ENCODE data around the gene CCDC68.
"Not testable (repeated sequence)": the region's sequence is repeated elsewhere in the genome, so short reads cannot be mapped to it uniquely, and the experiment has no call there.

CCDC68 gene, protein sequence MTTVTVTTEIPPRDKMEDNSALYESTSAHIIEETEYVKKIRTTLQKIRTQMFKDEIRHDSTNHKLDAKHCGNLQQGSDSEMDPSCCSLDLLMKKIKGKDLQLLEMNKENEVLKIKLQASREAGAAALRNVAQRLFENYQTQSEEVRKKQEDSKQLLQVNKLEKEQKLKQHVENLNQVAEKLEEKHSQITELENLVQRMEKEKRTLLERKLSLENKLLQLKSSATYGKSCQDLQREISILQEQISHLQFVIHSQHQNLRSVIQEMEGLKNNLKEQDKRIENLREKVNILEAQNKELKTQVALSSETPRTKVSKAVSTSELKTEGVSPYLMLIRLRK

DNA sequence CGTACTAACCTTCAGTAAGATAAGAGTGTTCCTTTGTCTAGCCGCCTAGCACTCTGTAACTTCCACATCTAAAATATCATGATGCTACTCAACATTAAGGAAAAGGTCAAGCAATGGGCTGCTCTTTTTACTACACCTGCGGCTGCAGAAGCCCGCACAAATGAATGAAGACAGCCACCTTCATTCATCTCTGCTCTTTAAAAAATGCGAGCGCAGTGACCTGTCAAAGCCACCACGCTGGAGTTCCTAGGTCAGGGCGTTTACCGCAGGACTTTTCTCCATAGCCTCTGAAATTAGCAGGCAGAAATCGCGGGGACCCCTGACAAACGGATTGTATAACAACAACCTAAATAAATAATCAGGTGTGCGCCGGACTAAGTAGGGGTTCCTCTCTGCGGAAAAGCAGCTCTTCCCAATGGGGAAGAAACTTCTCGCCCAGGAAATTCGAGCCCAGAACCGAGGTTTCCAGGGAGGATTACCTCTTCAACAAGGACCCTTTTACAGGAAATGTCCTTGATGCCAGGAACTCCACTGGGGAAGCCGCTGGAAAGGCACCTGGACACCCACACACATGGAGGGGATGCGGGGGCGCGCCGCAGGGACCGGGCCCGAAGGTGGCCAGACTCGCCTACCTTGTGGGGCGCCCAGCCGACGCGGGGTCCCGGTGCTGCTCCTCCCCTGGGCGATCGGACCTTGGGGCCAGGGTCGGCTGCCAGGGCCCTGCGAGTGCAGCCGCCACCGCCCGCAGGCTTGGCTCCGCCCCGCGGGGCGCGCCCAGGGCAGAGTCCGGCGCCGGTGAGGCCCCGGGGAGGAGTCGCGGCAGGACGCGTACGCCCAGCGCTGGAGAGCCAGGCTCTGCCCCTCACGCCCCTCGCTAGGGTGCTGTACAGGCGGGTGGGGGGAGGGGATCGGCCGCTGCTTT lies at the start of gene CCDC68:
TSS of gene CCDC68 (minus strand) at position 758 of the 922 bp plus-strand sequence. CDS start 16,670 bp downstream, outside the sequence.
- DNase-seq (ENCODE audit: low read depth in 2 of 2) = no peak

DNA sequence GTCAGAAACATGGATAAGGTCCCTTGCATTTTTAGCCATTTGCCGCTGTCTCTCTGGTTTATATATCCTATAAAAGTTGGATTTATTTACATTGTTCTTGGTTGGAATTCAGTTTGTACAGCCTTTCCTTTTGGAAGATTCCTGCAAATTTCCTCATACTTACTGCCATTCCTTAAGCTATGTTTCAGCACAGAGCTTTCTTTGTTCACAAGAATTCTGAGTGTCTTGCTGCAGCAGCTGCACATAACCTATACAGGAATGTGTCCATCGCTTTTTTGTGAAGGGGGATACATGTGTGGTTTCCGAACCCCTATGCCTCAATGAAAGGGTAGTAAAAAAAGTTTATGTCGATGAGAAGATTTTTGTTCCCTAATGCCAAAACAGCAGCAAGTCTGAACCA lies 48.3 kb upstream of the CCDC68 start:
- no peak for DNase-seq (ENCODE audit: low read depth in 2 of 2)

DNA sequence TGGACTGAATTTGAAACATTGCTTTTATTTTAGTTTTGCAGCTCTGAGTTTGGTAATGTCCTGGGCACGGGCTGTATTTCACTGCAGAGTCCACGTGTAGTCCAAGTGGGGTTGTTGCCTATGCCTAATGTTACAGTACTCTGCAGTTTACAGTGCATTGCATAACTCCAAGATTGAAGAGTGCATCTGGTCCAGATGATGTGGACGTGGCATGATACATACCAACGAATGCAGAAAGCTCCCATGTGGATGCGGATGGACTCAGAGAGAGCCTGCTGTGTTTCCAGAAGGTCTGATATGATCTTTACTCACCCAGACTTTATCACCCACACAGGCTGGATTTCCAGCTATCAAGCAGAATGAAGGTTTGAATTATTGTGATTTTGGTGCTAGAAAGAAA lies 44.4 kb upstream of the CCDC68 start:
- no peak for DNase-seq (ENCODE audit: low read depth in 2 of 2)

DNA sequence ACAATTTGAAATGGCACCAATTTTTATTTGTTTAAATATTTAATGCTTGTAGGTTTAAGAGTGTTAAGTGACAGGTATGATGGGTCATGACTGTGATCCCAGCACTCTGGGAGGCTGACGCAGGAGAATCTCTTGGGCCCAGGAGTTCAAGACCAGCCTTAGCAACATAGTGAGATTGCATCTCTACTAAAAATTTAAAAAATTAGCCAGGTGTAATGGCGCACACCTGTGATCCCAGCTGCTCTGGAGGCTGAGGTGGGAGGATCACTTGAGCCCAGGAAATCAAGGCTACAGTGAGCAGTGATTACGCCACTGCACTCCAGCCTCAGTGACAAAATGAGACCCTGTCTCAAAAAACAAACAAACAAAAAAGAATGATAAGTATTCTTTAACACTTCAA lies 43.0 kb upstream of the CCDC68 start:
- no peak for DNase-seq (ENCODE audit: low read depth in 2 of 2)

DNA sequence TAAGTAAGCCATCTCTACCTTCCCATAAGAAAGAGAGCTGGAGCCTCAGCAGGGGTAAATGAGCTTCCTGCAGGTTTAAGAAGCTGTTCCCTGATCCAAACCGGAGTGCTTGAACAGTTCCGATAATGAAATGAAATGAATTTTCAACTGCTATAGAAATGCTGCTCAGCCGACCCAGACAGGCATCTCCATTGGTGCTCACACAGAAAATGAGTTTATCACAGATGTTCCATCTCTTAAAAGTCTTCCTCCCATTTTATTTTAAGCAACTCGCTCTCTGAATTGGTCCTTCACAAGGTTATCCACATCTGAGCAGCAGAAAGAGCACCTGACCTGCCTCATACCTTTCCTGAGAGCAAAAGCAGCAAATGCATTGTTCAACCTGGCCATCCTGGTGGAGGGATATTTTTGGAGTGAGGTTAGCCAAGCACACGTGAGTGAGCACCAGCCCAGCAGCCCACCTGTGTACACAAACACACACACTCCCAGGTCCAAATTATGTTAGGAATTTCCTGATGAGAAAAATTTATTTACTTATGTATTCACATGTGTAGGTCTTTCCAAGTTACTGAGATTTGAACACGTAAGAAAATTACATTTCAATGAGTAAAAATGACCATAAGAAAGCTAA lies 42.2 kb upstream of the CCDC68 start:
- DNase-seq (ENCODE audit: low read depth in 2 of 2) = no peak

DNA sequence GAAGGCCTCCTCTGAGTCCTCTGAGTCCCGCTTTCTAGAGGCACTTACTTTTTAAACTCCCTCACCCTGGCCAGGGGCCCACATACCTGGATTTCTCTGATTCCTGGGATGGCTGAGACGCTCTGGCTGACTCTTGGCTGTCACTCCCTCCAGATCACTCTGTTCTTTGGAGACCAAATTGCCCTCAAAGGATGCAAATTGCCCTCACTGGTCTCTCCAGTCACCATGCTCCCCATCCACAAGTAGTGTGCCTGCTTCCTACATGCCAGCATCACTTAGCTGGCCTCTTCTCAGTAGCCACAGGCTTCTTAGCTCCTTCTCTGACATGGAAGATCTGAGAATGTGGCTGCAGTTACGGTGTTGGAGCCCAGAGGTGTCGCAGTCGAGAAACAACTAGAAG lies 41.3 kb upstream of the CCDC68 start:
- DNase-seq (ENCODE audit: low read depth in 2 of 2) = no peak

DNA sequence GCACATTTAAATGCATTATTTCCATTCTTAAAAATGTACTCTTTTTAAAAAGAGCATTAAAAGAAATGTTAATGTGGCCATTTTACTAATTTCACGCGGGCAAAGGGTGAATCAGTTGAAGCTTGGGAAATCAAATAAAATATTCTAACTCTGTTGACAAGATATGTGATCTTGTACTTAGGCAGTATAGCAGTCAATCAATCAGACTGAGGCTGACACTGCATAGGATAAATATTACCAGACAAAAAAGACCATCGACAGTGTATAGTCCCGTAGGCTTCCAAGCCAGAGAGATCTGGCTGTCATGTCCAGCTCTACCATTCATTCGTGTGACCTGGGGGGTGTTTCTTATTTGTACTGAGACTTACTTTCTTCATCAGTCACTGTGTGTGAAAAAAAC lies 39.8 kb upstream of the CCDC68 start:
- DNase-seq (ENCODE audit: low read depth in 2 of 2) = no peak

DNA sequence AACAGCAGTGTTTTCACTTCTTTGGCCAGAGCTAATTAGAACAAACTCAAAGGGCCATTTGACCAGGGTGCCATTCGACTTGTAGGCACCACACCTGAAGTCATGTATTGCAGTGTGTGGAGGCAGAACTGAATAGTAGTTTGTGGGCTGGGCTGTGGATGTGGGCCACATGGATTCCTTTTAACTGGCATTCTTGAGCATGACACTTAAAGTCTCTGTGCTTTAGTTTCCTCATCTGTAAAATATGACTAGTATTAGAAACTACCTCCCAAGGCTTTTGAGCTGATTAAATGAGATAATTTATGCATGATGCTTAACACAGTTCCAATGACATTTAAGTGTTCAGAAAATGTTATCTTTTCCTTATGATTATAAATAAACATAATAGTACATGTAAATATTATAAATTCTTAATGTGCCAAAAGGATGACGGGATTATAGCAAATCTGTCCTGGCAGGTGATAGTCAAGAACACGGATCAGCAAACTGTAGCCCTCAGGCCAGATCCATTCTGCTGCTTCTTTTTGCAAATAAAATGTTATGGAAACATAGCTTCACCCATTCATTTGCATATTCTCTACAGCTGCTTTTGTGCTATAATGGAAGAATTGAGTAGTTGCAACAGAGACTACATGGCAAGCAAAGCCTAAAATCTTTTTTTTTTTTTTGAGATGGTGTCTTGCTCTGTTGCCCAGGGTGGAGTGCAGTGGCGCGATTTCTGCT lies 36.3 kb upstream of the CCDC68 start:
- no peak for DNase-seq (ENCODE audit: low read depth in 2 of 2)

DNA sequence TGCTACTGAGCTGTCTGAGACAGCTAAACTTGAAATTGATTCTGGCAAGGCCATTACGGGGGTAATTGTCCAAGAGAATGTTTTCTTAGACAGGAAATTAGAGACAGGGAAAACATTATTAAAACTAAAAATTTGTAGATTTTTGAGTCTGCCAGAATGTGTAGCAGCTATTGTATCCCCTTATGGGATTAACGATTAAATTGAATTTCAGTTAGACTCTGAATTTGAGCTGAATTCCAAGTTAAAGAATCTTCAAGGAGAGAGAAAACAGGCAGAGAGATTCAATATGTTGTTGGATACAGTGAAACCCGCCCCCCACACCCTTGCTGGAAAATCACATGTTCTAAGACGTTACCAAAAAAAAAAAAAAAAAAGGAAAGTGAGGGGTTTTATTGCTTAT lies 32.7 kb upstream of the CCDC68 start:
- no peak for DNase-seq (ENCODE audit: low read depth in 2 of 2)

DNA sequence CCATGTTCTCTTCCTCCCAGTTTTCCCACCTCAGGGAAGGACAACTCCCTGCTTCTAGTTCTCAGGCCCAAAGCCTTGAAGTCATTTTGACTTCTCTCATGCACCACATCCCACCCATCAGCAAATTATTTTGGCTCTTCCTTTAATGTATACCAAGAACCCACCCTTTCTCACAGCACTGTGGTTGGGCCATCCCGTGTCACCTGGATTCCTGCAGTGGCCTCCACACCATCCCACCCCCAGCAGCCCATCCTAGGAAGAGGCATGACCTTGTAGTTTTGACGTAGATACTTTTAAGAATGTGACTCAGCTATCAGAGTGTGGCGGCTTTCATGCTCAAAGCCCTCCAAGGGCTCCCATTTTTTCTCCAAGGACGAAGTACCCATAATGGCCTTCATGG lies 25.6 kb upstream of the CCDC68 start:
- DNase-seq (ENCODE audit: low read depth in 2 of 2) = no peak

DNA sequence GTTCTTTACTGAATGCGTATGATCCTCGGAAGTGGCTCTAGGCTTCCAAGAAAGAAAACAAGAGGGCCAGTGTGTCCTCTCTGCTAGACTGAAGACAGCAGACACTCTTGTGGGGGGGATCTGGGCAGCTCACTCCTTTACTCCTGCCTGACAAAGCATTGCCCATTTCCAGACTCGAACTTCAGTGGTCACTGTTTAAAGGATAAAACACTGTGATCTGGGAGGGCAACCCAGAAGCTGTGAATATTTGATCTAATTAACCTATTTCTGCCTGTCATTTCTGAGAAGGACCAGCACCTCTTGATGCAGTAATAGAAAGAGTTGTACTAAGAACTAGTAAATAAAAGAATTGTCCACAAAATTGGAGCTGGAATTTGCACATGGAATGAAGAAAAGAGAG lies 24.5 kb upstream of the CCDC68 start:
- no peak for DNase-seq (ENCODE audit: low read depth in 2 of 2)

DNA sequence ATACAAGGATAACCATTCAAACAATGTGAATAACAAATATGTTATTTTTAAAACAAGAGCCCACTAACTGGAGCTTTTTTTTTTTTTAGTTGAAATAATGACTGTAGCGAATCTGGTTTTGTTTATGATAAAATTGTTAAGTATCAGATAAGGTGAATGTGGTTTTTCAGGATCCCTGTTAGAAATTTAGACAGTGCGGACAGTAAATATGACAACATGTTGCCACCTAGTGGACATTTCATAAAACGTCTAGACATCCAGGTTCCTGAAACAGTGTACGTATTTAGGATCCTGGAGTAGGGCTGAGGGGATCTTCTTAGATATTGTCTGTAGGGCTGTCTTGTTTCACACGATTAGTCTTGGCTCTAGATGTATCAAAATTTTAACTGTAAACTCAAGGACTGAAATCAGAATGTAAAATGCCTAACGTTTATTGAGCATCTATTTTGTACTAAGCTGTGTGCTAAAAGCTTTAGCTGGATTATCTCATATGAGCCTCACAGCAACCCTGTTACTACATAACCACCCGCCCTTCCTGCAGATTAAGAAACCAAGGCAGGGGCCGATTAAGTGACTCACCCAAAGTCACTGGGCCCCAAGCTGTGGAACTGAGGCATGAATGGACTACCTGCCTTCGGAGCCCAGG lies 23.9 kb upstream of the CCDC68 start:
- no peak for DNase-seq (ENCODE audit: low read depth in 2 of 2)

DNA sequence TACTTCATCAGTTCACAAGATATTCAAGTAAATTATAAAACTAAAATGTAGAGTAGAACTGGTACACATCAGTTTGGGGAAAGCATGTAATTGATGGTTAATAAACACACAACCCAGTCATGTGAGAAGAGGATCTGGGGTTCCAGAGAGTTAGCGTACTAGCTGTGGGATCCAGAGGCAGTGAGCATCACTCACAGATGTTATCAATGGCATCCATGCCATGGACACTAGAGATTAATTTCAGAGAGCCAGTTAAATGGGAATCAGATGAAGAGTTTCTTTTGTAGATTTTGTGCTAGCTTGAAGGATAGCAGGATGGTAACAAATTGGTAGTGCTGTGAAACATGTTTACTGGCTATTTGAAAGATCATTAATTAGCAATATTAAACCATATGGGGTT lies 21.8 kb upstream of the CCDC68 start:
- no peak for DNase-seq (ENCODE audit: low read depth in 2 of 2)

DNA sequence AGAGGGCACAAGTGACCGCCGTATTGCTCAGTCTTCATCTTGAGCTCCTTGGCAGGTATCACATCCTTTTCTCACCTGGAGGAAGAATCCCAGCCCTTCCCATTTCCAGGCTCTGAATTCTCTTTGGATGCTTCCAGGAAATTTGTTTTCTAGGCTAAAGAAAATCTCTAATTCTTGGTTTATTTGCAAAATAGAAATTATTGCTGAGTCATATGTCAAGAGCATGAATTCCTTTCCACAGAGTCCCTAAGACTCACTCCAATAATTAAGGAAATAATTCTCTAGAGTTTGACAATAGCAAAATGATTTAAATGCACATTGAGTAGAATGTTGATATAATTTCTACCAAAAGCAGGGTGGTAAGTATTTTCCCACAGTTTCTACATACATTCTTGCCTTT lies 16.3 kb upstream of the CCDC68 start:
- DNase-seq (ENCODE audit: low read depth in 2 of 2) = no peak

DNA sequence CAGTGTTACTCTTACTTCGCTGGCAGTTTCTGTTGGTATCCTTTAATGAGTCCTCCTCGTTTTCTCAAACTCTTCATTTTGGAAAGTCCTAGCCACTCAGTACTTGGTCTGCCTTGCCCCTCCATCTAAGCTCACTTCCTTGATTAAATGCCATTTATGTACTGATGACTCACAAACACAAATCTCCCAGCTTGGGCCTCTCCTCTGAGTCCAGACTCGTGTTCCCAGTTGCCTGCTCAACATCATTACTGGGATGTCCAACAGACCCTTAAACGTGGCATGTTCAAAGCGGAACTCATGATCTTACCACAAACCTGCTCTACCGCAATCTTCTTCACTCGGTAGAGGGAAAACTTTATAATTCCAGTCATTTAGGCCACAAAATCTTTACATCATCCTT lies 13.8 kb upstream of the CCDC68 start:
- DNase-seq (ENCODE audit: low read depth in 2 of 2) = no peak

DNA sequence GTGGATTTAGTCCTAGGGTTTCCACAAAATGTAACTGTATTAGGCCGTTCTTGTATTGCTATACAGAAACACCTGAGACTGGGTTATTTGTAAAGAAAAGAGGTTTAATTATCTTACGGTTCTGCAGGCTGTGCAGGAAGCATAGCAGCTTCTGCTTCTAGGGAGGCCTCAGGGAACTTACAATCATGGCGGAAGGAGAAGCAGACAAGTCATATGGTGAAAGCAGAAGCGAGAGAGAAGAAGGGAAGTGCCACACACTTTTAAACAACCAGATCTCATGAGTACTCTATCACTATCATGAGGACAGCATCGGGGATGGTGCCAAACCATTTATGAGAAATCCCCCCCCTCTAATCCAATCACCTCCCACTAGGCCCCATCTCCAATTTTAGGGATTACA lies 9.5 kb upstream of the CCDC68 start:
- DNase-seq (ENCODE audit: low read depth in 2 of 2) = no peak

DNA sequence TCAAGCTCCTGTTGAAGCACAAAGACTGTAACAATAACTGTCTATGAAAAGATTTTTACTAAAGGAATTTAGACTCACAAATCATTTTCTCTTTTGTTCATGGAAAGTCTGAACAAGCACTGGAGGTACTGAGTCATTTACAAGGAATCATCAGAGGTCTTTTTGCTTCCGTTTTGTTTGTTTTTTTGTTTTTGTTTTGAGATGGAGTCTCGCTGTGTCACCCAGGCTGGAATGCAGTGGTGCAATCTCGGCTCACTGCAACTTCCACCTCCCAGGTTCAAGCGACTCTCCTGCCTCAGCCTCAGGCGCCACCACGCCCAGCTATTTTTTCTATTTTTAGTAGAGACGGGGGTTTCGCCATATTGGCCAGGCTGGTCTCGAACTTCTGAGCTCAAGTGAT lies 9.0 kb upstream of the CCDC68 start:
- DNase-seq (ENCODE audit: low read depth in 2 of 2) = not testable (repeated sequence)

DNA sequence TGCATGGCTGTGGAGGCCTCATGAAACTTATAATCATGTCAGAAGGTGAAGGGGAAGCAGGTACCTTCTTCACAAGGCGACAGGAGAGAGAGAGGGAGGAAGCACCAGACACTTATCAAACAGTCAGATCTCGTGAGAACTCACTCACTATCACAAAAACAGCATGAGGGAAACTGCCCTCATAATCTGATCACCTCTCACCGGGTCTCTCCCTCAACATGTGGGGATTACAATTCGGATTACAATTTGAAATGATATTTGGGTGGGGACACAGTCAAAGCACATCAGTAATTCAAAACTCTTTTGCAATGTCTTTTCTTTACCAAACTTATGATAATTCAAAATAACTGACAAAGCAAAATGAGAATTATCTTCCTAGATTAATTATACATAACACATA lies 8.5 kb upstream of the CCDC68 start:
- no peak for DNase-seq (ENCODE audit: low read depth in 2 of 2)

DNA sequence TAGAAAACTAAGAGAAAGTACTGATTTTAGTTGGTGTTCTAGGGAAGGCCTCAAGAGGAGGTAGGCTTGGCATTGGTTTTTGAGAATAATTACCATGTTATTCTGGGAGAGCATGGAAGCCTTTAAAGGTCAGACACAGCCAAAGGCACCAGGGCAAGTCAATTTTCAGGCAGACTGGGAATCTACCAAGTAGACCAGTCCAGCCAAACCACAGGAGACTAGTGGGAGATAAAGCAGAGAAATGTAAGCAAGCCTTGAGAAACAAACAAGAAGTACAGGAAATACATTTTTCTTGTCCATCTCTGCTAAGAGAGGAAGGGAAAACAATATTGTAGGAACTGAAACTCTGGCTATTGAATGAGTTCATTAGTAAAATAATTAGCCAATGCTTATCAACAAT lies 5.5 kb upstream of the CCDC68 start:
- no peak for DNase-seq (ENCODE audit: low read depth in 2 of 2)

DNA sequence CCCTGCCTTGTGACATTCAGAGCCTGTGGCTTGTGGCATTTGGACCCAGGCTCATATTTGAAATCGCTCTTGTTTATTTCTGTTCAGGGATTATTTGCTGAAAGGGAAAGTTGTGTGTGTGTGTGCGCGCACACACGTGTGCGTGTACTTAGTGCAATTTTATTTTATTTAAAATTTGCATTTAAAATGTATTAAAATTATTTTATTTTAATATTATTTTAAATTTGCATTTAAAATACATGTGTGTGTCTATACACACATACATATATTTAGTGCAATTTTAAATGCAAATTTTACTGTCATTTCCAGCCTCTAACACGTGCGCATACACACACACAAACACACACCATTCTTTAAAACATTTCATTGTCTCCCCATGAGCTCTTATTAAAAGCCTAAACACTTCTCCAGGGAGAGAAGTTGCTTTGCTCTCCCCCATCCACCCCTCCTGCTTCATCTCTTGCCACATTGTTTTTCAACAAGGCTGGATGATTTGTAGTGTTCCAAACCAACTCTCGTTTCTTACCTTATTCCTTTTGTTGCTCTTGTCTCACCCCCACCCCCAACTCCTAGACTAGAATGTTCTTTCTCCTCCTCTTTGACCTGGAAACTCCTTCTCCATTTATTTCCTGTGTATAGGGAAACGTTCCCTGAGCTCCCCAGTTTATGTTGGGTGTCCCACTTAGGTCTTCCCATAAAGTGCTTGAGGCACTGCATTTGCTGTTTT lies 3.8 kb upstream of the CCDC68 start:
- no peak for DNase-seq (ENCODE audit: low read depth in 2 of 2)

DNA sequence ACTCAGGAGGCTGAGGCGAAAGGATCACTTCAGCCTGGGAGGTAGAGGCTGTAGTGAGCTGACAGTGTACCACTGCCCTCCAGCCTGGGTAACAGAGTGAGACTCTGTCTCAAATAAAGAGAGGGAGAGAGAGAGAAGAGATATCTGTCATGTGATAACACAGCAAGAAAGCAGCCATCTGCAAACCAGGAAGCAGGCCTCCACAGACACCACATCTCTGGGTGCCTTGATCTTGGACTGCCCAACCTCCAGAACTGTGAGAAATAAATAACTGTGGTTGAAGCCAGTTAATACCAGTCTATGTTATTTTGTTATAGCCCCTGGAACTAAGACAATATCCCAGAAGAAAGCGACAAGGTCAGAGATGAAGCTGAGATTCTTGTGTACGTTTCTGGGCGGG lies 2.6 kb upstream of the CCDC68 start:
- DNase-seq (ENCODE audit: low read depth in 2 of 2) = no peak
